A549 (cell line): ENCODE results near the gene IMPG1.

Source experiments
- BHLHE40 ChIP-seq: IDR thresholded peaks from 2 replicates; pipeline ENCODE4 v1.6.1; 2012; ENCODE audit warnings: low read depth, low read length, inconsistent platforms
- CBX2 ChIP-seq: fragments of 200-600 bp; sonication (generic); IDR thresholded peaks from 2 replicates; pipeline ENCODE4 v1.6.1; 2016; ENCODE audit warnings: low read depth, mild to moderate bottlenecking, borderline replicate concordance
- CTCF ChIP-seq: fragments of >200 bp; sonication (Bioruptor Twin); formaldehyde crosslinking; IDR thresholded peaks from 3 replicates; pipeline ENCODE4 v1.5.1; 2016
- EP300 ChIP-seq, 2 experiments: fragments of >200 bp; sonication (Bioruptor Twin); formaldehyde crosslinking; IDR thresholded peaks; 2 replicates in 1 of 2; 3 replicates in 1 of 2; pipeline ENCODE4 v1.6.1; 2016 to 2017
- ESRRA ChIP-seq: fragments of 150-350 bp; IDR thresholded peaks from 2 replicates; pipeline ENCODE4 v1.6.1; 2014; ENCODE audit warnings: mild to moderate bottlenecking, low read length, borderline replicate concordance
- HES2 ChIP-seq: fragments of >200 bp; sonication (Bioruptor Twin); formaldehyde crosslinking; IDR thresholded peaks from 2 replicates; pipeline ENCODE4 v1.6.1; 2016
- HOXB5 ChIP-seq: fragments of 250-450 bp; sonication (Bioruptor Pico); IDR thresholded peaks from 2 replicates; pipeline ENCODE4 v1.5.0; 2020; ENCODE audit warnings: mild to moderate bottlenecking, moderate library complexity
- NPAS2 ChIP-seq: fragments of 250-450 bp; sonication (Bioruptor Pico); IDR thresholded peaks from 2 replicates; pipeline ENCODE4 v1.8.0; 2022; ENCODE audit warnings: mild to moderate bottlenecking, moderate library complexity, borderline replicate concordance
- POLR2A ChIP-seq: IDR thresholded peaks from 2 replicates; pipeline ENCODE4 v1.6.1; 2012; ENCODE audit warnings: mild to moderate bottlenecking, low read length
- POLR2AphosphoS2 ChIP-seq: conservative IDR thresholded peaks from 2 replicates; pipeline ENCODE4 v1.6.1; 2012; ENCODE audit warnings: low read length, improper control_type of control experiment, inconsistent platforms
- RARB ChIP-seq: fragments of 250-450 bp; sonication (Bioruptor Pico); IDR thresholded peaks from 2 replicates; pipeline ENCODE4 v1.8.0; 2021; ENCODE audit warnings: mild to moderate bottlenecking, moderate library complexity
- RFX5 ChIP-seq: fragments of 450-650 bp; IDR thresholded peaks from 2 replicates; pipeline ENCODE4 v1.7.1; 2014; ENCODE audit warnings: antibody characterized with exemption, mild to moderate bottlenecking, moderate library complexity
- SMC3 ChIP-seq: fragments of >200 bp; sonication (Bioruptor Twin); formaldehyde crosslinking; IDR thresholded peaks from 3 replicates; pipeline ENCODE4 v1.6.1; 2018; ENCODE audit warnings: inconsistent platforms
- ZC3H11A ChIP-seq: fragments of 450-650 bp; IDR thresholded peaks from 2 replicates; pipeline ENCODE4 v1.6.1; 2014; ENCODE audit warnings: antibody characterized with exemption, mild to moderate bottlenecking

GRCh38 chr6:75931011-75931680 lies 141.3 kb downstream of the IMPG1 start:
- no peak for TF ChIP-seq HOXB5
- no peak for TF ChIP-seq RFX5
- no peak for TF ChIP-seq CTCF
- TF ChIP-seq EP300 (IDR thresholded peaks at IDR 0.05): no peak
- no peak for TF ChIP-seq RARB
- no peak for TF ChIP-seq BHLHE40
- no peak for TF ChIP-seq SMC3
- no peak for TF ChIP-seq HES2
- TF ChIP-seq POLR2A: no peak
- no peak for TF ChIP-seq CBX2
- no peak for TF ChIP-seq POLR2AphosphoS2
- TF ChIP-seq NPAS2 (CRISPR knock-in tag): no peak
- TF ChIP-seq ESRRA: no peak
- no peak for TF ChIP-seq ZC3H11A
